GM18508 (cell line): Measurements from ENCODE around the gene NOM1.
"Not testable (repeated sequence)": the region's sequence is repeated elsewhere in the genome, so short reads cannot be mapped to it uniquely, and the experiment has no call there.

Source experiments
- ATAC-seq: cut with Tn5 transposase; IDR thresholded peaks from one replicate; pipeline ENCODE4 v1.9.1; 2021; ENCODE audit warnings: moderate number of reproducible peaks; ENCODE audit not compliant: insufficient read depth, unreplicated experiment

The NOM1 gene

GRCh38 chr7:156949541-156950380, at the start of gene NOM1:
Gene NOM1, plus strand, starts transcription at chr7:156949712. Its CDS starts 26 bp downstream, at chr7:156949738.
- ATAC-seq: peak; percentile 51

- ATAC-seq: not testable (repeated sequence)
Observed at GRCh38 chr7:156900093-156900492, 49.4 kb upstream of the NOM1 start.

GRCh38 chr7:156903232-156903909, 46.1 kb upstream of the NOM1 start:
- ATAC-seq: no peak

- ATAC-seq: no peak
Observed at GRCh38 chr7:156906200-156906649, 43.3 kb upstream of the NOM1 start.

- ATAC-seq: no peak
Observed at GRCh38 chr7:156907656-156908055, 41.9 kb upstream of the NOM1 start.

GRCh38 chr7:156909574-156910252, 39.8 kb upstream of the NOM1 start:
- not testable (repeated sequence) for ATAC-seq

GRCh38 chr7:156918635-156919034, 30.9 kb upstream of the NOM1 start:
- ATAC-seq: peak; percentile 44

- ATAC-seq: no peak
Observed at GRCh38 chr7:156919132-156919713, 30.3 kb upstream of the NOM1 start.

GRCh38 chr7:156920076-156920475, 29.4 kb upstream of the NOM1 start:
- no peak for ATAC-seq

GRCh38 chr7:156920487-156921373, 28.8 kb upstream of the NOM1 start:
- not testable (repeated sequence) for ATAC-seq

- not testable (repeated sequence) for ATAC-seq
Observed at GRCh38 chr7:156922304-156922703, 27.2 kb upstream of the NOM1 start.

- ATAC-seq: not testable (repeated sequence)
Observed at GRCh38 chr7:156925821-156926220, 23.7 kb upstream of the NOM1 start.

- no peak for ATAC-seq
Observed at GRCh38 chr7:156927571-156928405, 21.7 kb upstream of the NOM1 start.

- no peak for ATAC-seq
Observed at GRCh38 chr7:156928406-156928747, 21.1 kb upstream of the NOM1 start.

GRCh38 chr7:156929789-156930539, 19.5 kb upstream of the NOM1 start:
- no peak for ATAC-seq

- no peak for ATAC-seq
Observed at GRCh38 chr7:156932006-156932405, 17.5 kb upstream of the NOM1 start.

GRCh38 chr7:156935250-156935649, 14.3 kb upstream of the NOM1 start:
- no peak for ATAC-seq

- not testable (repeated sequence) for ATAC-seq
Observed at GRCh38 chr7:156936766-156937165, 12.7 kb upstream of the NOM1 start.
